Endodermal cell (in vitro differentiated cells): Measurements from ENCODE around the gene SRSF1. TPM values are rescaled to one million over a fixed set of nuclear protein-coding genes. Genes with fewer than 3 reads are reported as not detected.

Experiments
- DNase-seq: peaks from one replicate; pipeline ENCODE4 v3.0.0-alpha.2; 2017
- H3K27ac ChIP-seq: 2 replicates; pipeline ENCODE4 v1.5.1; 2013; ENCODE audit warnings: mild to moderate bottlenecking, low read depth, low read length, moderate library complexity
- H3K27me3 ChIP-seq: 2 replicates; pipeline ENCODE4 v1.6.1; 2013; ENCODE audit warnings: mild to moderate bottlenecking, low read length, moderate library complexity; ENCODE audit not compliant: insufficient read depth, control insufficient read depth, poor library complexity, severe bottlenecking
- H3K36me3 ChIP-seq: 2 replicates; pipeline ENCODE4 v1.7.0; 2013; ENCODE audit warnings: mild to moderate bottlenecking, low read length, moderate library complexity; ENCODE audit not compliant: control insufficient read depth, insufficient read depth
- H3K4me1 ChIP-seq: one replicate; pipeline ENCODE4 v1.7.0; 2013; ENCODE audit warnings: low read length; ENCODE audit not compliant: control insufficient read depth, insufficient read depth
- H3K4me3 ChIP-seq: 2 replicates; pipeline ENCODE4 v1.5.1; 2013; ENCODE audit warnings: mild to moderate bottlenecking, low read length, moderate library complexity
- H3K9ac ChIP-seq: 2 replicates; pipeline ENCODE4 v1.6.1; 2013; ENCODE audit warnings: mild to moderate bottlenecking, low read length, moderate library complexity; ENCODE audit not compliant: poor library complexity, severe bottlenecking; ENCODE audit errors: extremely low read depth
- H3K9me3 ChIP-seq: 2 replicates; pipeline ENCODE4 v1.6.1; 2013; ENCODE audit warnings: mild to moderate bottlenecking, low read length, moderate library complexity; ENCODE audit not compliant: control insufficient read depth
- H3K27ac Mint-ChIP-seq: 2 replicates; pipeline ENCODE4 v1.8.0; 2020; ENCODE audit warnings: mixed read lengths
- H3K27me3 Mint-ChIP-seq: 2 replicates; pipeline ENCODE4 v1.8.0; 2021; ENCODE audit warnings: mild to moderate bottlenecking, mixed read lengths; ENCODE audit not compliant: insufficient read depth
- H3K36me3 Mint-ChIP-seq: 2 replicates; pipeline ENCODE4 v1.8.0; 2020; ENCODE audit warnings: low read depth, mixed read lengths
- H3K4me1 Mint-ChIP-seq: 2 replicates; pipeline ENCODE4 v1.8.0; 2020; ENCODE audit warnings: mixed read lengths
- H3K4me3 Mint-ChIP-seq: 2 replicates; pipeline ENCODE4 v1.8.0; 2020; ENCODE audit warnings: mild to moderate bottlenecking, moderate library complexity, mixed read lengths
- H3K9me3 Mint-ChIP-seq: 2 replicates; pipeline ENCODE4 v1.8.0; 2020; ENCODE audit warnings: mild to moderate bottlenecking, mixed read lengths
- WGBS, 2 experiments: methylation state at CpG; one replicate each; pipeline versions ENCODE4 v1.1.5 to v1.1.7; 2013; ENCODE audit warnings: missing lambda C conversion rate in 2 of 2, mixed read lengths in 1 of 2; ENCODE audit not compliant: insufficient coverage in 1 of 2, insufficient read length in 1 of 2; 5-methylcytosine and 5-hydroxymethylcytosine counted together
- total RNA-seq, 2 donors: library from RNA; stranded (reverse); fragmentation: NEBNext Ultra II Directional in 1 of 2; extraction: Animal tissue kit (Norgen Biotek cat#: 25700) in 1 of 2; gene quantifications; 2 replicates in 1 of 2; 3 replicates in 1 of 2; pipeline ENCODE4 v1.2.1, GENCODE V29; 2021
- TF ChIP-seq, protein P1 (sequence below): fragments of 200-600 bp; sonication (generic); conservative IDR thresholded peaks from 2 replicates; pipeline ENCODE4 v1.5.0; 2021; ENCODE audit warnings: antibody characterized with exemption, mild to moderate bottlenecking

SRSF1 gene
- total RNA-seq, 2 donors from 2014 or later, result 339 to 361 TPM

DNA sequence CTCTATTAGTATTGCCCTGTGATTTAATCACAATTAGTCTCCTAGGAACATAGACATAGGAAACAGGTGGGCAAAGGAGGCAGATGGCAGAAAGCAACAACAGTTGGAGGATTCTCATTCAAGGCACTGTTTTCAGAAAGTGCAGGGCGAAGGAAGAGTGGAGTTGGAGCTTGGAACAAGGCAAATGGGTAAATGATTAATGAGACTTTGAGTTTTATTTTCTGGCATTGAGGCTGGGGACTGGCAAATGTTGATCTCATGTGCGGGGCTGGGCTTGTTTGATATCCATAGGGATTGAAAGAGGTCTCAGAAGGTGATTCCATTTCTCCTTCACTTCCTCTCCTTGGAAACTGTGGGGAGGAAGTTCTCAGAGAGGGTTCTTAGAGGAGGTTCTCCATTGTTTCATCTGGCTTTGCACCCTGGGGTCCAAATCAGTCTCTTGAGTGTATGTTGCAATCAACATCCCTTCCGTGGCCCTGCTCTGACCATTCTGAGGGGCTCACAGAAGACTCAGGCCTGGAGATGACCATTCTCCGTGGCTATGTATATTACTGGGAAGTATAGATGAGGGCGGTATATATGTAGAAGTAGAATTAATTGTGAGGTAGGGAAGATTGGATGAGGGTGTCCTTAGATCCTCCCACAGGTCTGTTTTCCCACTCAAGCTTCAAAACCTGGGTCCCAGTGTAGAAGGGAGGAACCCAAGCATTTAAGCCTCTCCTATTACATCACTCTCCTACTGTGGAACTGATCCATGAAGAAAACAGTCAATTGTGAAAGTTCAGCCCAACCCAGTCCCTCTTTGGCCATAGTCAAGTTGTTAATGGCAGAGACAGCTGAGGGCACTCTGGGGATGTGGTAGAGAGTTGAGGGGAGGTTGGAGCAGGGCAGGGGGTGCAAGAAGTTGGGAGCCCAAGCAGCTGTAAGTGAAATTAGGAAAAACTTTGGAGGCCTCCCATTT lies 36.5 kb upstream of the SRSF1 start:
- Mint-ChIP-seq H3K4me3 (no peak overlapping the region), H3K27ac (no peak overlapping the region), H3K4me1 (peaks cover 26% of the 10 kb centered on the region), H3K36me3 (no peaks in the 10 kb centered on the region), H3K9me3 (no peaks in the 10 kb centered on the region), H3K27me3 (peaks cover 8% of the 10 kb centered on the region)
- H3K4me1 ChIP-seq, result no peaks in the 10 kb centered on the region
- WGBS, 2 experiments, result 94 to 95% methylated on average over 3 to 5 of the region's 5 CpGs
- no peak overlapping the region for H3K9ac ChIP-seq
- no peaks in the 10 kb centered on the region for H3K9me3 ChIP-seq
- no peaks in the 10 kb centered on the region for H3K36me3 ChIP-seq
- H3K27me3 ChIP-seq, result peaks cover 10% of the 10 kb centered on the region
- no peak overlapping the region for H3K27ac ChIP-seq
- no peak for DNase-seq
- H3K4me3 ChIP-seq, result no peak overlapping the region
- TF ChIP-seq, protein P1, sequence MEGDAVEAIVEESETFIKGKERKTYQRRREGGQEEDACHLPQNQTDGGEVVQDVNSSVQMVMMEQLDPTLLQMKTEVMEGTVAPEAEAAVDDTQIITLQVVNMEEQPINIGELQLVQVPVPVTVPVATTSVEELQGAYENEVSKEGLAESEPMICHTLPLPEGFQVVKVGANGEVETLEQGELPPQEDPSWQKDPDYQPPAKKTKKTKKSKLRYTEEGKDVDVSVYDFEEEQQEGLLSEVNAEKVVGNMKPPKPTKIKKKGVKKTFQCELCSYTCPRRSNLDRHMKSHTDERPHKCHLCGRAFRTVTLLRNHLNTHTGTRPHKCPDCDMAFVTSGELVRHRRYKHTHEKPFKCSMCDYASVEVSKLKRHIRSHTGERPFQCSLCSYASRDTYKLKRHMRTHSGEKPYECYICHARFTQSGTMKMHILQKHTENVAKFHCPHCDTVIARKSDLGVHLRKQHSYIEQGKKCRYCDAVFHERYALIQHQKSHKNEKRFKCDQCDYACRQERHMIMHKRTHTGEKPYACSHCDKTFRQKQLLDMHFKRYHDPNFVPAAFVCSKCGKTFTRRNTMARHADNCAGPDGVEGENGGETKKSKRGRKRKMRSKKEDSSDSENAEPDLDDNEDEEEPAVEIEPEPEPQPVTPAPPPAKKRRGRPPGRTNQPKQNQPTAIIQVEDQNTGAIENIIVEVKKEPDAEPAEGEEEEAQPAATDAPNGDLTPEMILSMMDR, result no peak

DNA sequence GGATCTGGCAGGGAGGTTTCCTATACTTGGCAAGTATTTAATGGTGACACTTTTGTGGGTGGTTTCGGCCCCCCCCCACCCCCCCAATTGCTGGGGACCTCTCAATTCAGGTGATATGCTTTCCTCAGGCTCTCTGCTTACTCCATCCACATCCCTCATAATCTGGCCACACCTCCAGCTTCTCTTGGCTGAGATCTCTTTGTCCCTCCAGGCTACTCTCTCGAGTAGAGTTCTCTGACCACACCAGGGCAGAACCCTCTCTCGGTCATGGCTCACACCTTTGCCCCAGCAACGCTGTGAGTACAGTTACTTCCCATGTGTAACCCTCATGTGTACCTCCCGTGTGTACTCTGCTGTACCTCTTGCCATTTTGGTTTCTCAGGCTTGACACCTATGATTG lies 34.1 kb upstream of the SRSF1 start:
- Mint-ChIP-seq H3K27me3 (peaks cover 11% of the 10 kb centered on the region), H3K4me3 (no peak overlapping the region), H3K9me3 (no peaks in the 10 kb centered on the region), H3K27ac (no peak overlapping the region), H3K36me3 (no peaks in the 10 kb centered on the region), H3K4me1 (peaks cover 11% of the 10 kb centered on the region)
- Histone ChIP-seq H3K9me3 (no peaks in the 10 kb centered on the region), H3K4me3 (no peak overlapping the region), H3K27me3 (peaks cover 11% of the 10 kb centered on the region), H3K27ac (no peak overlapping the region), H3K4me1 (no peaks in the 10 kb centered on the region), H3K36me3 (no peaks in the 10 kb centered on the region), H3K9ac (no peak overlapping the region)
- WGBS, 2 experiments, result 85 to 87% methylated on average over 3 to 4 of the region's 5 CpGs
- TF ChIP-seq, protein P1, result no peak
- no peak for DNase-seq

DNA sequence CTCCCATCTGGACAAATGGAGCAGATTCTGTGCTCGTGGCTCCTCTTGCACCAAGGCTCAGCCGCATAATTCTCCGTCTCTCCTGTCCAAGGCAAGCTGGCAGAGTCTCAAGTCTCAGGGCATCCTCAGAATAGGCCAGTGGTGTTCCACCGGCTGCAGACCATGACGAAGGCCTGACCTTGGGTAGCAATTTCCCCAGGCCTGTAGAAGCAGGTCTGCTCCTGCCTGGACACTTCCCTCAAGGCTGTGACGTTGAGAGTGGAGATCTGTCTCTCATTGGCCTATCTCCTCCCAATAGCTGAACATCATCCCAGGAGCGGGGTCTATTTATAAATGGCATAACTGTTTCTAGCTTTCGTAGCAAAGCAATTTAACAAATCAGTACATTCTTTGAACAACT lies 33.3 kb upstream of the SRSF1 start:
- H3K27ac ChIP-seq, result no peak overlapping the region
- H3K9me3 Mint-ChIP-seq, result no peaks in the 10 kb centered on the region
- H3K4me1 ChIP-seq, result no peaks in the 10 kb centered on the region
- H3K27me3 Mint-ChIP-seq, result peaks cover 11% of the 10 kb centered on the region
- 90 to 97% methylated on average over 8 of the region's 8 CpGs for WGBS, 2 experiments
- H3K9ac ChIP-seq, result no peak overlapping the region
- H3K27ac Mint-ChIP-seq, result no peak overlapping the region
- H3K4me3 Mint-ChIP-seq, result no peak overlapping the region
- H3K4me1 Mint-ChIP-seq, result peaks cover 7% of the 10 kb centered on the region
- peaks cover 11% of the 10 kb centered on the region for H3K27me3 ChIP-seq
- no peaks in the 10 kb centered on the region for H3K9me3 ChIP-seq
- H3K4me3 ChIP-seq, result no peak overlapping the region
- no peaks in the 10 kb centered on the region for H3K36me3 Mint-ChIP-seq
- no peaks in the 10 kb centered on the region for H3K36me3 ChIP-seq
- DNase-seq, result no peak
- TF ChIP-seq, protein P1, result no peak
